ENCODE results near the gene ARAP2.

DNA sequence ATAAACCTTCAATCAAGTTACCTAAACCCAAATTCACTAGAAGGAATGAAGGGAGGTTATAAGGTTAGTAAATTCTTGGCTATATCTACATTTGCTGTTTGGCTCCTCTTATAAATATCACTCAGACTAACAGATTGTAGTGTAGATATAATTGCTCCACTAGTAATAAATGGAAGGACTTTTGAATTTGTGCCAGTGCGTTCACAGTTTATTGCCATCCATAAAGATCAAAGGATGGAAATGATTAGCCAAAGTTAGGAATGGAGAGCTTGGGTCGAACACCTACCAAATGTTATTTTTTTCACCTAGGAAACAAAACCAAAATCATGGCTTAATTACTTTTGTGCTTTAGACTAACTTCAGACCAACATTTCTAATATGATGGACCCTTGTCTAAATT is 46.3 kb upstream of the ARAP2 start:
- TF ChIP-seq POLR2A (IDR thresholded peaks at IDR 0.05; ENCODE audit: low read depth, low read length) (no peak), POLR2AphosphoS5 (IDR thresholded peaks at IDR 0.05; ENCODE audit: insufficient read depth, low read depth, low read length) (no peak), EZH2 (IDR thresholded peaks at IDR 0.05; ENCODE audit: borderline replicate concordance, low read depth, low read length, severe bottlenecking) (no peak), GATA2 (IDR thresholded peaks at IDR 0.05; ENCODE audit: insufficient read depth, insufficient read length, low read depth, low read length) (no peak), JUN (IDR thresholded peaks at IDR 0.05; ENCODE audit: borderline replicate concordance, insufficient read depth, insufficient read length, low read depth) (no peak), FOS (IDR thresholded peaks at IDR 0.05; ENCODE audit: borderline replicate concordance, insufficient read depth, low read length) (no peak), MYC (IDR thresholded peaks at IDR 0.05; ENCODE audit: low read depth, low read length) (no peak)
- TF ChIP-seq, protein P1, sequence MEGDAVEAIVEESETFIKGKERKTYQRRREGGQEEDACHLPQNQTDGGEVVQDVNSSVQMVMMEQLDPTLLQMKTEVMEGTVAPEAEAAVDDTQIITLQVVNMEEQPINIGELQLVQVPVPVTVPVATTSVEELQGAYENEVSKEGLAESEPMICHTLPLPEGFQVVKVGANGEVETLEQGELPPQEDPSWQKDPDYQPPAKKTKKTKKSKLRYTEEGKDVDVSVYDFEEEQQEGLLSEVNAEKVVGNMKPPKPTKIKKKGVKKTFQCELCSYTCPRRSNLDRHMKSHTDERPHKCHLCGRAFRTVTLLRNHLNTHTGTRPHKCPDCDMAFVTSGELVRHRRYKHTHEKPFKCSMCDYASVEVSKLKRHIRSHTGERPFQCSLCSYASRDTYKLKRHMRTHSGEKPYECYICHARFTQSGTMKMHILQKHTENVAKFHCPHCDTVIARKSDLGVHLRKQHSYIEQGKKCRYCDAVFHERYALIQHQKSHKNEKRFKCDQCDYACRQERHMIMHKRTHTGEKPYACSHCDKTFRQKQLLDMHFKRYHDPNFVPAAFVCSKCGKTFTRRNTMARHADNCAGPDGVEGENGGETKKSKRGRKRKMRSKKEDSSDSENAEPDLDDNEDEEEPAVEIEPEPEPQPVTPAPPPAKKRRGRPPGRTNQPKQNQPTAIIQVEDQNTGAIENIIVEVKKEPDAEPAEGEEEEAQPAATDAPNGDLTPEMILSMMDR (IDR thresholded peaks at IDR 0.05; ENCODE audit: extremely low read depth in 1 of 2, insufficient read depth in 1 of 2, low read depth in 1 of 2, low read length in 2 of 2): no peak
- TF ChIP-seq, protein P2, sequence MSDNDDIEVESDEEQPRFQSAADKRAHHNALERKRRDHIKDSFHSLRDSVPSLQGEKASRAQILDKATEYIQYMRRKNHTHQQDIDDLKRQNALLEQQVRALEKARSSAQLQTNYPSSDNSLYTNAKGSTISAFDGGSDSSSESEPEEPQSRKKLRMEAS (IDR thresholded peaks at IDR 0.05; ENCODE audit: insufficient read depth, insufficient read length): no peak

Measured in endothelial cell of umbilical vein (primary cell).